ENCODE measurements around the gene MSH5. TPM values are rescaled to one million over a fixed set of nuclear protein-coding genes. Genes with fewer than 3 reads are reported as not detected.

Gene MSH5
- polyA plus RNA-seq, 1 donor from 2014 or later, result 7.8 TPM

GRCh38 chr6:31727717-31728671, 11.8 kb upstream of the MSH5 start:
- TF ChIP-seq EP300 (conservative IDR thresholded peaks at IDR 0.05; ENCODE audit: poor library complexity, severe bottlenecking), result no peak
- no peak for TF ChIP-seq MXI1 (conservative IDR thresholded peaks at IDR 0.05; ENCODE audit: poor library complexity, severe bottlenecking)
- TF ChIP-seq EZH2 (IDR thresholded peaks at IDR 0.05; ENCODE audit: borderline replicate concordance, insufficient read depth, low read length, poor library complexity, severe bottlenecking), result no peak
- TF ChIP-seq TAF1 (IDR thresholded peaks at IDR 0.05; ENCODE audit: low read depth), result no peak
- TF ChIP-seq SMC3 (conservative IDR thresholded peaks at IDR 0.05; ENCODE audit: poor library complexity), result no peak
- TF ChIP-seq POLR2AphosphoS5 (IDR thresholded peaks at IDR 0.05), result no peak
- TF ChIP-seq CTCF (IDR thresholded peaks at IDR 0.05; ENCODE audit: poor library complexity, severe bottlenecking), result no peak
- TF ChIP-seq RAD21 (conservative IDR thresholded peaks at IDR 0.05), result no peak
- TF ChIP-seq, protein P1, sequence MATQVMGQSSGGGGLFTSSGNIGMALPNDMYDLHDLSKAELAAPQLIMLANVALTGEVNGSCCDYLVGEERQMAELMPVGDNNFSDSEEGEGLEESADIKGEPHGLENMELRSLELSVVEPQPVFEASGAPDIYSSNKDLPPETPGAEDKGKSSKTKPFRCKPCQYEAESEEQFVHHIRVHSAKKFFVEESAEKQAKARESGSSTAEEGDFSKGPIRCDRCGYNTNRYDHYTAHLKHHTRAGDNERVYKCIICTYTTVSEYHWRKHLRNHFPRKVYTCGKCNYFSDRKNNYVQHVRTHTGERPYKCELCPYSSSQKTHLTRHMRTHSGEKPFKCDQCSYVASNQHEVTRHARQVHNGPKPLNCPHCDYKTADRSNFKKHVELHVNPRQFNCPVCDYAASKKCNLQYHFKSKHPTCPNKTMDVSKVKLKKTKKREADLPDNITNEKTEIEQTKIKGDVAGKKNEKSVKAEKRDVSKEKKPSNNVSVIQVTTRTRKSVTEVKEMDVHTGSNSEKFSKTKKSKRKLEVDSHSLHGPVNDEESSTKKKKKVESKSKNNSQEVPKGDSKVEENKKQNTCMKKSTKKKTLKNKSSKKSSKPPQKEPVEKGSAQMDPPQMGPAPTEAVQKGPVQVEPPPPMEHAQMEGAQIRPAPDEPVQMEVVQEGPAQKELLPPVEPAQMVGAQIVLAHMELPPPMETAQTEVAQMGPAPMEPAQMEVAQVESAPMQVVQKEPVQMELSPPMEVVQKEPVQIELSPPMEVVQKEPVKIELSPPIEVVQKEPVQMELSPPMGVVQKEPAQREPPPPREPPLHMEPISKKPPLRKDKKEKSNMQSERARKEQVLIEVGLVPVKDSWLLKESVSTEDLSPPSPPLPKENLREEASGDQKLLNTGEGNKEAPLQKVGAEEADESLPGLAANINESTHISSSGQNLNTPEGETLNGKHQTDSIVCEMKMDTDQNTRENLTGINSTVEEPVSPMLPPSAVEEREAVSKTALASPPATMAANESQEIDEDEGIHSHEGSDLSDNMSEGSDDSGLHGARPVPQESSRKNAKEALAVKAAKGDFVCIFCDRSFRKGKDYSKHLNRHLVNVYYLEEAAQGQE (IDR thresholded peaks at IDR 0.05; ENCODE audit: borderline replicate concordance), result no peak
- Histone ChIP-seq H3K4me3 (ENCODE audit: low read length) (peak overlapping the region; percentile 92), H3K36me3 (ENCODE audit: insufficient read depth, low read length) (no peaks in the 10 kb centered on the region), H3K79me2 (replicated peaks; ENCODE audit: insufficient read depth, low read length) (peaks cover 24% of the 10 kb centered on the region), H3K27me3 (ENCODE audit: insufficient read depth, low read depth, low read length) (no peaks in the 10 kb centered on the region), H4K20me1 (ENCODE audit: insufficient read depth) (no peaks in the 10 kb centered on the region), H3K27ac (ENCODE audit: low read length) (no peak overlapping the region), H3K9ac (ENCODE audit: low read length) (no peak overlapping the region), H3F3A (ENCODE audit: insufficient read depth, low read length, poor library complexity, severe bottlenecking) (no peaks in the 10 kb centered on the region), H2AFZ (ENCODE audit: low read depth, low read length) (no peak overlapping the region), H3K9me2 (ENCODE audit: insufficient read depth, low read length) (no peaks in the 10 kb centered on the region), H3K9me3 (ENCODE audit: low read length) (no peaks in the 10 kb centered on the region), H3K4me2 (ENCODE audit: low read length) (peak overlapping the region; percentile 92)

DNA sequence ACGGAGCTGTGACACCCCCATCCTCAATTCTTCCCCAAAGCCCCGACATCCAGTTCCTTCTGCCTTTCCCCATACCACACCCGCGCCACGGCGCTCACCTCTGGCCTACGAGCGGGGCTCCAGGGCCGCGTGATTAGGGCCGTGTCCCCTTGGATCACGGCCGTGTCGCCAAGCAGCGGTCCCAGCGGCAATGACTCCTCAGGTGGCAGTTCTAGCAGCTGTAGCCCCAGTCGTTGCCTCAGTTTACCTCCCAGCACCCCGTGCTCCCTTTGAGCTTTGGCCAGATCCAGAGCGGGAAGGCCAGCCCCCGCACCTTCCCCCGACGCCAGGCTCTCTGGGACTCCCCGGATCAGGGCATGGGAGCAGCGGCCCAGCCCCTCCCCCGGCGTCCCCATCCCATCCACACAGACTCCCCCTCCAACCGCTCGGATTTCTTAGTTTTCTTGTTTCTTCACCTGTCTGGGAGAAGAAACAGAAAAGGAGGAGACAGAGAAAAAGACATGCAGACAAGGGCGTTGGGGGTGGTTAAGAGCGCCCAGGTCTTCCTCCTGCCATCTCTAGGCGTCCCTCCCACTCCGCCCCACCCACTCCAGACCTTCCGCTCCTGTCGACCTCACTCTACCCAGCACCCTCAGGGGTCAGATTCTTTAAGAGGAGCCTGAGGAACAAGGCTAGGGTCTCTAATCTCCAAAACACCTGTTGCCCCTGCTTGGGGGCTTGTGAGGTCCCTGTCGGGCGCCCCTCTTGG, 10.9 kb upstream of the MSH5 start, which contains the start of gene DDAH2:
Gene DDAH2 (minus strand): TSS at position 533 of the 748 bp plus-strand sequence. CDS start 138 bp downstream, at position 395.
- no peak for TF ChIP-seq TAF1 (IDR thresholded peaks at IDR 0.05; ENCODE audit: low read depth)
- TF ChIP-seq, protein P1 (IDR thresholded peaks at IDR 0.05; ENCODE audit: borderline replicate concordance), result no peak
- TF ChIP-seq SMC3 (conservative IDR thresholded peaks at IDR 0.05; ENCODE audit: poor library complexity), result no peak
- Histone ChIP-seq H3K9me3 (ENCODE audit: low read length) (no peaks in the 10 kb centered on the region), H4K20me1 (ENCODE audit: insufficient read depth) (no peaks in the 10 kb centered on the region), H3K36me3 (ENCODE audit: insufficient read depth, low read length) (no peaks in the 10 kb centered on the region), H3F3A (ENCODE audit: insufficient read depth, low read length, poor library complexity, severe bottlenecking) (no peaks in the 10 kb centered on the region), H3K27me3 (ENCODE audit: insufficient read depth, low read depth, low read length) (no peaks in the 10 kb centered on the region), H3K9me2 (ENCODE audit: insufficient read depth, low read length) (no peaks in the 10 kb centered on the region), H3K79me2 (replicated peaks; ENCODE audit: insufficient read depth, low read length) (peaks cover 24% of the 10 kb centered on the region), H3K27ac (ENCODE audit: low read length) (peak within 1 kb of the TSS; percentile 76), H3K4me3 (ENCODE audit: low read length) (peak within 1 kb of the TSS; percentile 92), H3K9ac (ENCODE audit: low read length) (peak within 1 kb of the TSS; percentile 96), H3K4me2 (ENCODE audit: low read length) (peak within 1 kb of the TSS; percentile 92), H2AFZ (ENCODE audit: low read depth, low read length) (peak within 1 kb of the TSS; percentile 97)

All from neural cell (in vitro differentiated cells).